ENCODE measurements around the gene CNTF.

Gene CNTF

GRCh38 chr11:58597486-58598144, 24.9 kb upstream of the CNTF start:
- TF ChIP-seq ESRRG (CRISPR knock-in tag; IDR thresholded peaks at IDR 0.05) (no peak), OSR1 (CRISPR knock-in tag; IDR thresholded peaks at IDR 0.05) (no peak), SNAI2 (CRISPR knock-in tag; IDR thresholded peaks at IDR 0.05) (no peak), GLIS3 (CRISPR knock-in tag; IDR thresholded peaks at IDR 0.05) (no peak), TSHZ2 (CRISPR knock-in tag; IDR thresholded peaks at IDR 0.05) (no peak)
- ATAC-seq: no peak

- TF ChIP-seq ZFP30 (CRISPR knock-in tag; IDR thresholded peaks at IDR 0.05): no peak
- no peak for TF ChIP-seq ZNF8 (CRISPR knock-in tag; IDR thresholded peaks at IDR 0.05)
- no peak for TF ChIP-seq POU6F1 (CRISPR knock-in tag; IDR thresholded peaks at IDR 0.05; ENCODE audit: borderline replicate concordance, low read depth)
- no peak for ATAC-seq
Observed at GRCh38 chr11:58600510-58600909, 22.0 kb upstream of the CNTF start.

GRCh38 chr11:58606930-58607714, 15.3 kb upstream of the CNTF start:
- ATAC-seq: no peak
- TF ChIP-seq TSHZ2 (CRISPR knock-in tag; IDR thresholded peaks at IDR 0.05) (no peak), POU6F1 (CRISPR knock-in tag; IDR thresholded peaks at IDR 0.05; ENCODE audit: borderline replicate concordance, low read depth) (no peak), CSRNP3 (CRISPR knock-in tag; IDR thresholded peaks at IDR 0.05) (no peak), PATZ1 (CRISPR knock-in tag; IDR thresholded peaks at IDR 0.05; ENCODE audit: borderline replicate concordance) (no peak), RARB (CRISPR knock-in tag; IDR thresholded peaks at IDR 0.05) (no peak), TCF4 (CRISPR knock-in tag; IDR thresholded peaks at IDR 0.05; ENCODE audit: borderline replicate concordance) (no peak), ZFP30 (CRISPR knock-in tag; IDR thresholded peaks at IDR 0.05) (no peak), ESRRG (CRISPR knock-in tag; IDR thresholded peaks at IDR 0.05) (no peak)
